K562 (cell line): ENCODE data around the gene GRAMD1B. TPM values are rescaled to one million over a fixed set of nuclear protein-coding genes. Genes with fewer than 3 reads are reported as not detected.

Experiments
- ATAC-seq: fragments of 200-7000 bp; cut with Tn5 transposase; 3 replicates; pipeline ENCODE4 v1.9.1; 2020; ENCODE audit warnings: moderate library complexity
- BruUV-seq: library from RNA; stranded (reverse); fragments of 400-500 nt; replicated peaks from 2 replicates; lab custom pipeline; 2021; lab: Mats Ljungman, UMichigan
- CTCF ChIA-PET: fragments of 300-600 bp; formaldehyde crosslinking; extraction: SDS; loops from one replicate; lab custom pipeline; 2021; ENCODE audit warnings: low intra/inter-chr PET ratio; lab: Yijun Ruan, JAX
- POLR2A ChIA-PET: fragments of 300-600, 350-650 bp; sonication (Branson Sonifier 250); formaldehyde crosslinking; extraction: SDS; loops from one replicate; lab custom pipeline; 2021; ENCODE audit warnings: antibody characterized with exemption, inconsistent platforms; lab: Yijun Ruan, JAX
- DNase-seq, 4 experiments: peaks; one replicate each; pipeline versions ENCODE4 v3.0.0 to v3.0.0-alpha.2; 2011 to 2018; ENCODE audit warnings: low spot score in 3 of 4, mixed read lengths in 3 of 4; ENCODE audit errors: extremely low read depth in 1 of 4
- FAIRE-seq: peaks from 2 replicates; lab custom pipeline; 2011; peaks lifted over from hg19 to GRCh38; lab: Jason Lieb, UNC
- H2AFZ ChIP-seq: 2 replicates; pipeline ENCODE4 v1.6.0; 2011; ENCODE audit warnings: low read depth, low read length, control low read depth, inconsistent platforms
- H3K27ac ChIP-seq: fragments of 200-600 bp; 3 replicates; pipeline ENCODE4 v1.8.0; 2011; ENCODE audit warnings: low read depth, mild to moderate bottlenecking, control low read depth, inconsistent platforms, low read length, moderate library complexity, mixed read lengths; ENCODE audit errors: extremely low read depth
- H3K27me3 ChIP-seq, 2 experiments: fragments of 300-600 bp in 1 of 2; 2 replicates in 1 of 2; 3 replicates in 1 of 2; pipeline versions ENCODE4 v1.6.0 to v1.8.0; 2011; ENCODE audit warnings: inconsistent platforms in 2 of 2, low read length in 2 of 2, mild to moderate bottlenecking in 1 of 2, mixed read lengths in 1 of 2, moderate library complexity in 1 of 2; ENCODE audit not compliant: control insufficient read depth in 2 of 2, insufficient read depth in 2 of 2
- H3K36me3 ChIP-seq: fragments of 300-600 bp; 3 replicates; pipeline ENCODE4 v1.8.0; 2011; ENCODE audit warnings: mild to moderate bottlenecking, low read length, inconsistent platforms; ENCODE audit not compliant: control insufficient read depth, insufficient read depth
- H3K4me1 ChIP-seq, 2 experiments: fragments of 200-600 bp in 1 of 2; replicated peaks in 1 of 2; 2 replicates in 1 of 2; 3 replicates in 1 of 2; pipeline versions ENCODE4 v1.5.1 to v1.8.0; 2011; ENCODE audit warnings: inconsistent platforms in 2 of 2, low read length in 2 of 2, mild to moderate bottlenecking in 1 of 2, mixed read lengths in 1 of 2, moderate library complexity in 1 of 2; ENCODE audit not compliant: control insufficient read depth in 2 of 2, insufficient read depth in 2 of 2
- H3K4me2 ChIP-seq: 2 replicates; pipeline ENCODE4 v1.6.1; 2011; ENCODE audit warnings: low read length, control low read depth, inconsistent platforms, mixed read lengths; ENCODE audit not compliant: insufficient read depth
- H3K4me3 ChIP-seq: fragments of 200-600 bp; sonication (generic), shearing (Covaris generic); 2 replicates; pipeline ENCODE4 v1.5.1; 2016; ENCODE audit warnings: control low read depth, inconsistent platforms
- H3K79me2 ChIP-seq: fragments of 200-600 bp; 3 replicates; pipeline ENCODE4 v1.8.0; 2011; ENCODE audit warnings: low read length, inconsistent platforms; ENCODE audit not compliant: control insufficient read depth, insufficient read depth
- H3K9ac ChIP-seq, 2 experiments: 2 replicates each; pipeline versions ENCODE4 v1.6.0 to v1.6.1; 2011; ENCODE audit warnings: low read depth in 2 of 2, low read length in 2 of 2, control low read depth in 1 of 2, inconsistent platforms in 1 of 2, mild to moderate bottlenecking in 1 of 2, mixed read lengths in 1 of 2; ENCODE audit not compliant: insufficient read depth in 1 of 2
- H3K9me1 ChIP-seq: one replicate; pipeline ENCODE4 v1.6.0; 2011; ENCODE audit warnings: inconsistent platforms, mild to moderate bottlenecking, low read length, moderate library complexity; ENCODE audit not compliant: control insufficient read depth, insufficient read depth
- H3K9me3 ChIP-seq: replicated peaks from 2 replicates; pipeline ENCODE4 v1.5.1; 2011; ENCODE audit warnings: low read depth, low read length, inconsistent platforms; ENCODE audit not compliant: control insufficient read depth, insufficient read depth
- H4K20me1 ChIP-seq: replicated peaks from 2 replicates; pipeline ENCODE4 v1.6.1; 2011; ENCODE audit warnings: low read length, inconsistent platforms, mixed read lengths; ENCODE audit not compliant: control insufficient read depth, insufficient read depth
- C11orf30 ChIP-seq: fragments of 450-650 bp; IDR thresholded peaks from 2 replicates; pipeline ENCODE4 v1.6.1; 2016; ENCODE audit warnings: low read depth, mild to moderate bottlenecking
- CBFA2T3 ChIP-seq: fragments of 450-650 bp; IDR thresholded peaks from 2 replicates; pipeline ENCODE4 v1.6.1; 2017
- HNRNPH1 ChIP-seq: fragments of 200-400 bp; formaldehyde crosslinking; optimal IDR thresholded peaks from 2 replicates; pipeline ENCODE3; 2017; ENCODE audit warnings: low read depth, mild to moderate bottlenecking, low read length, moderate library complexity
- IRF1 ChIP-seq: sonication (generic); formaldehyde crosslinking; IDR thresholded peaks from 2 replicates; pipeline ENCODE4 v1.8.0; 2022; ENCODE audit warnings: missing genetic modification reagents, mild to moderate bottlenecking, borderline replicate concordance
- MCM5 ChIP-seq: fragments of 450-650 bp; IDR thresholded peaks from 2 replicates; pipeline ENCODE4 v1.6.1; 2016; ENCODE audit warnings: low read depth
- PHF20 ChIP-seq: fragments of 450-650 bp; IDR thresholded peaks from 2 replicates; pipeline ENCODE4 v1.6.1; 2018; ENCODE audit not compliant: partially characterized antibody
- RFX7 ChIP-seq: fragments of 250-450 bp; sonication (Bioruptor Pico); IDR thresholded peaks from 2 replicates; pipeline ENCODE4 v1.5.1; 2021; ENCODE audit warnings: mild to moderate bottlenecking
- SRSF7 ChIP-seq: fragments of 200-400 bp; formaldehyde crosslinking; optimal IDR thresholded peaks from 2 replicates; pipeline ENCODE3; 2017; ENCODE audit warnings: mild to moderate bottlenecking, low read depth, low read length
- ZFP91 ChIP-seq: sonication (generic); formaldehyde crosslinking; IDR thresholded peaks from 2 replicates; pipeline ENCODE4 v1.8.0; 2022; ENCODE audit warnings: mild to moderate bottlenecking, missing genetic modification reagents
- WGBS: fragments of 100-300 bp; shearing (Covaris generic); methylation state at CpG from one replicate; pipeline ENCODE4 v1.1.6; 2016; ENCODE audit warnings: low coverage, mixed read lengths; ENCODE audit not compliant: insufficient coverage; ENCODE audit errors: missing lambda C conversion rate; 5-methylcytosine and 5-hydroxymethylcytosine counted together
- in situ Hi-C: fragments of 300-500 bp; cut with MboI; formaldehyde crosslinking; loops from 4 replicates; pipeline ENCODE4 v1.15.0; 2018; ENCODE audit warnings: inconsistent platforms, mixed read lengths
- intact Hi-C: fragments of 100-400 bp; cut with micrococcal nuclease; formaldehyde crosslinking; loops from 2 replicates; pipeline ENCODE4 v1.14.2; 2022
- polyA plus RNA-seq, 8 experiments: library from polyadenylated mRNA; depleted of rRNA in 4 of 8; stranded (reverse) in 5 of 8; unstranded in 3 of 8; fragments of >200 nt; fragmentation: Nextera tagmentation in 2 of 8; fragmentation: Illumina TruSeq in 1 of 8; extraction: Ambion mirVana in 2 of 8; extraction: Trizol in 1 of 8; gene quantifications; 2 replicates each; pipeline versions ENCODE4 v1.2.1 to v1.2.3, GENCODE V29; 2011 to 2014; ENCODE audit warnings: inconsistent platforms in 1 of 8, missing spikeins in 1 of 8
- total RNA-seq, 7 experiments: library from RNA; depleted of rRNA in 6 of 7; stranded (reverse); fragments of >200 nt in 6 of 7; fragmentation: Illumina TruSeq in 2 of 7; extraction: Trizol in 2 of 7; gene quantifications; 2 replicates each; pipeline versions ENCODE4 v1.2.1 to v1.2.3, GENCODE V29; 2011 to 2021; ENCODE audit warnings: low replicate concordance in 1 of 7

Gene GRAMD1B
- total and polyA plus RNA-seq, 9 of the 15 experiments (the other 6 are each of a cell fraction or from before 2014, with no cell fraction given): 0.31 TPM; not detected in 8

- Histone ChIP-seq H3K4me1 (no peaks in the 10 kb centered on the region), H3K9me3 (no peaks in the 10 kb centered on the region), H3K9me1 (no peaks in the 10 kb centered on the region), H3K4me2 (no peak overlapping the region), H3K9ac (no peak overlapping the region), H3K27me3 (peaks cover 0 to 6% of the 10 kb centered on the region in 2 experiments; a peak in 2 of 5 replicates), H3K36me3 (no peaks in the 10 kb centered on the region), H3K4me3 (no peak overlapping the region), H4K20me1 (no peaks in the 10 kb centered on the region), H3K27ac (no peak overlapping the region), H2AFZ (no peak overlapping the region), H3K79me2 (no peaks in the 10 kb centered on the region)
- 0% methylated on average over 9 of the region's 9 CpGs for WGBS
- TF ChIP-seq CBFA2T3: no peak
- TF ChIP-seq SRSF7: no peak
- no peak for TF ChIP-seq ZFP91 (CRISPR knock-in tag)
- no peak for TF ChIP-seq MCM5
- no peak for TF ChIP-seq PHF20
- no peak for TF ChIP-seq IRF1 (CRISPR knock-in tag)
- no peak for TF ChIP-seq C11orf30
- no peak for TF ChIP-seq RFX7
- TF ChIP-seq HNRNPH1: no peak
- FAIRE-seq (no peak), DNase-seq (no peak), ATAC-seq (no peak)
- CTCF ChIA-PET: no interaction called here
- intact Hi-C loops (no loop called here), in situ Hi-C loops (no loop called here)
- BruUV-seq: no TSS peak
- POLR2A ChIA-PET: no interaction called here
Observed at GRCh38 chr11:123518496-123519054, 88.5 kb downstream of the GRAMD1B start.
